Measurements from ENCODE around the gene GMDS. TPM values are rescaled to one million over a fixed set of nuclear protein-coding genes. Genes with fewer than 3 reads are reported as not detected.

Gene GMDS
- total RNA-seq, 1 experiment from 2014 or later, result 27.6 TPM

- Histone ChIP-seq H4K8ac (replicated peaks; ENCODE audit: insufficient read length, low read depth, low read length) (no peak overlapping the region), H3K23ac (ENCODE audit: insufficient read length, low read depth, low read length) (no peak overlapping the region), H4K20me1 (ENCODE audit: control insufficient read depth, insufficient read depth, insufficient read length) (no peaks in the 10 kb centered on the region), H3K79me1 (ENCODE audit: insufficient read depth, low read depth, low read length, poor library complexity, severe bottlenecking) (no peaks in the 10 kb centered on the region), H3K56ac (ENCODE audit: insufficient read length, low read depth, low read length) (no peak overlapping the region), H4K5ac (ENCODE audit: insufficient read length, low read depth, low read length) (no peak overlapping the region), H3K23me2 (ENCODE audit: insufficient read length, low read depth, low read length, poor library complexity, severe bottlenecking) (no peaks in the 10 kb centered on the region), H2BK5ac (ENCODE audit: insufficient read length, low read length) (no peak overlapping the region), H3K18ac (ENCODE audit: insufficient read length, low read depth, low read length) (no peak overlapping the region), H2BK12ac (ENCODE audit: insufficient read length, low read depth, low read length) (no peak overlapping the region), H3K4me1 (ENCODE audit: insufficient read depth, low read length) (no peaks in the 10 kb centered on the region), H3K9me3 (ENCODE audit: control insufficient read depth, low read depth, low read length) (no peaks in the 10 kb centered on the region), H3K27me3 (ENCODE audit: insufficient read depth, low read length) (no peaks in the 10 kb centered on the region), H3K79me2 (ENCODE audit: insufficient read depth, low read length) (no peaks in the 10 kb centered on the region), H3K9ac (ENCODE audit: extremely low read depth, insufficient read length, low read length) (no peak overlapping the region), H2BK120ac (ENCODE audit: low read depth, low read length, poor library complexity, severe bottlenecking) (no peak overlapping the region), H3K4me2 (ENCODE audit: insufficient read depth, insufficient read length, low read length) (no peak overlapping the region), H2BK15ac (ENCODE audit: low read depth, low read length) (no peak overlapping the region), H3T11ph (ENCODE audit: low read length) (no peak overlapping the region), H2AFZ (ENCODE audit: low read length) (no peak overlapping the region), H3K27ac (ENCODE audit: insufficient read length, low read depth, low read length) (no peak overlapping the region), H3K4ac (ENCODE audit: low read depth, low read length) (no peak overlapping the region), H2AK5ac (ENCODE audit: insufficient read length, low read length) (no peak overlapping the region), H4K91ac (ENCODE audit: insufficient read length, low read depth, low read length) (no peak overlapping the region), H2BK20ac (ENCODE audit: low read depth, low read length, poor library complexity, severe bottlenecking) (no peak overlapping the region), H3K14ac (ENCODE audit: insufficient read depth, low read length) (no peak overlapping the region; the same call in 1 of the 2 replicates)
- no peaks in the 10 kb centered on the region for H3K36me3 Mint-ChIP-seq (ENCODE audit: insufficient read depth in 1 of 3, low read depth in 3 of 3)
- WGBS (ENCODE audit: extremely low coverage, insufficient read length, low lambda C conversion rate), result no CpG with 5 or more reads among the region's 9 CpGs
- no peaks in the 10 kb centered on the region for H3K9me3 Mint-ChIP-seq
- peaks cover 0 to 3% of the 10 kb centered on the region in 2 experiments; a peak in 2 of 4 replicates for H3K4me1 Mint-ChIP-seq
- DNase-seq, result no peak
- no peak overlapping the region for H3K27ac Mint-ChIP-seq
- no peak for TF ChIP-seq CTCF (conservative IDR thresholded peaks at IDR 0.05)
- H3K4me3 Mint-ChIP-seq, result no peak overlapping the region
- H3K27me3 Mint-ChIP-seq (ENCODE audit: low read depth), result peaks cover 21% of the 10 kb centered on the region
Measured at GRCh38 chr6:1590580-1590979, 654.8 kb downstream of the GMDS start.
